Epidermal melanocyte (primary cell): ENCODE data around the gene TMEM175.

Experiments
- DNase-seq: peaks from one replicate; pipeline ENCODE4 v3.0.0; 2011; ENCODE audit warnings: low spot score; ENCODE audit not compliant: insufficient read length

The TMEM175 gene

GRCh38 chr4:958696-959337 is 26.6 kb downstream of the TMEM175 start:
- DNase-seq = no peak

- no peak for DNase-seq
Observed at GRCh38 chr4:959338-960139, 27.3 kb downstream of the TMEM175 start.

- DNase-seq = no peak
Observed at GRCh38 chr4:960140-960635, 27.9 kb downstream of the TMEM175 start.

GRCh38 chr4:960636-961350 is 28.5 kb downstream of the TMEM175 start:
- DNase-seq = no peak

GRCh38 chr4:961351-962230 is 29.3 kb downstream of the TMEM175 start:
- DNase-seq = no peak

- DNase-seq = no peak
Observed at GRCh38 chr4:962231-963208, 30.3 kb downstream of the TMEM175 start.

- DNase-seq = no peak
Observed at GRCh38 chr4:963276-964225, 31.3 kb downstream of the TMEM175 start.

- no peak for DNase-seq
Observed at GRCh38 chr4:964346-965025, 32.2 kb downstream of the TMEM175 start.

- DNase-seq = no peak
Observed at GRCh38 chr4:965048-965765, 32.9 kb downstream of the TMEM175 start.

- no peak for DNase-seq
Observed at GRCh38 chr4:965766-966134, 33.5 kb downstream of the TMEM175 start.

- no peak for DNase-seq
Observed at GRCh38 chr4:966266-967112, 34.2 kb downstream of the TMEM175 start.

GRCh38 chr4:967113-968104 is 35.1 kb downstream of the TMEM175 start:
- DNase-seq = no peak

GRCh38 chr4:968221-968620 is 36.0 kb downstream of the TMEM175 start:
- no peak for DNase-seq

- DNase-seq = no peak
Observed at GRCh38 chr4:968621-969394, 36.5 kb downstream of the TMEM175 start.
